ENCODE measurements around the gene TEX51.

The TEX51 gene
- 0 to 0.06 (median 0) reads per million in 18 experiments for total RNA-seq

DNA sequence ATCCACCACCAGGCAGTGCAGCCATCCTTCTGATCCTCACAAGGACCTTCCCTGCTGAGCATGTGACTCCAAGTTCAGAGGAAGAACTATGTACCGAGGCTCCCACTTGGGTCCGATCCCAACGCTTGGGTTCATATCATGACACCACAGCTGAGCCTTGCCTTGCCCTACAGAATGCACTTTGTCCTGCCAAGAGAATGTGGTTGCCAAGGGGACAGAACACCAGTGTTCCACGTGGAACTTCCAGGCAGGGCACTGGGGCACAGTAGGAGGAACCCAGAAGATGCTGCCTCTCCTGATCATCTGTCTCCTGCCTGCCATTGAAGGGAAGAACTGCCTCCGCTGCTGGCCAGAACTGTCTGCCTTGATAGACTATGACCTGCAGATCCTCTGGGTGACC, at the start of gene TEX51:
Gene TEX51, plus strand, starts transcription at position 255 of the 400 bp plus-strand sequence. Its CDS starts 29 bp downstream, at position 284.
- DNase-seq = no peak

- no peak for DNase-seq
Observed at GRCh38 chr2:126849054-126849453, 49.6 kb upstream of the TEX51 start.

GRCh38 chr2:126849486-126849885, 49.2 kb upstream of the TEX51 start:
- no peak for DNase-seq

- no peak for DNase-seq
Observed at GRCh38 chr2:126849991-126850535, 48.6 kb upstream of the TEX51 start.

- DNase-seq = no peak
Observed at GRCh38 chr2:126850940-126851339, 47.8 kb upstream of the TEX51 start.

DNA sequence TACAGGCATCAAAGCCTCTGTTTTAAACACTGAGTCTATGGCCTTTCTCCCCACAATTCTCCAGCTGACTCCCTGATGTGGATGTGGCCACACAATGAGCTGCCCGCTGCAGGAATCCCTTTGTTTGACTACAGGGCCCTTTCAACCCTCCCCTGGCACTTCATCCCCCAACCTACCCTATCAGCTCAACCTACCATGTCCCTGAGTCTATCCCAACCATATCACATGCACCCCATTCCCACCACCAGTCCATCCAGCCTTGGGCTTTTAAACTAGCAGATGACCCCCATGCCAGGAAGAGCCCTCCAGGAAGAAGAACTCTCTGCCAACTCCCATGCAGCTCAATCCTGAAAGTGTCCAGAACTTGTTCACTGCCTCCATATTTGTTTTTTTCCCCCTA, 46.9 kb upstream of the TEX51 start:
- no peak for DNase-seq

- no peak for DNase-seq
Observed at GRCh38 chr2:126852361-126852760, 46.3 kb upstream of the TEX51 start.

DNA sequence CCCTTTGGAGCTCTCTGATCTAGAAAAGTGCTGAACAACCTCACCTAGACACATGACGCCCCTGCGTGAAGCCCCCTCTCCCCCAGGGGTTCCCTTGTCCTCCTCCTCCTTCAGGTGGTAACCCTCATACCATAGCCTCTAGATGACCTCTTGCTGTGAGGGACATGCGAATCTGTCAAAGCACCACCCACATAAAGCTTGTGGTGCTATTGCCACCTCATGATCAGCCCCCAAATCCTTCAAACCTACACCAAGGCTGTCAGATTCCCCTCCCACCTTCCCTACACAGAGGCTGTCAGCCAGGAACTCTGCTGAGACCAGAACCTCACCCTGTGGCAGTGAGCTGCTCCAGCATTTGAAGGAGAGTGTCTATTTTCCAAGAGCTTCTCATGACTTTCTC, 43.1 kb upstream of the TEX51 start:
- no peak for DNase-seq

- DNase-seq = no peak
Observed at GRCh38 chr2:126856403-126856802, 42.3 kb upstream of the TEX51 start.

- DNase-seq = no peak
Observed at GRCh38 chr2:126857502-126857901, 41.2 kb upstream of the TEX51 start.

GRCh38 chr2:126858013-126858412, 40.7 kb upstream of the TEX51 start:
- DNase-seq = no peak

- no peak for DNase-seq
Observed at GRCh38 chr2:126858436-126858835, 40.3 kb upstream of the TEX51 start.

GRCh38 chr2:126858991-126859390, 39.7 kb upstream of the TEX51 start:
- no peak for DNase-seq

- DNase-seq = no peak
Observed at GRCh38 chr2:126859631-126860030, 39.1 kb upstream of the TEX51 start.

GRCh38 chr2:126860385-126860784, 38.3 kb upstream of the TEX51 start:
- DNase-seq = no peak

DNA sequence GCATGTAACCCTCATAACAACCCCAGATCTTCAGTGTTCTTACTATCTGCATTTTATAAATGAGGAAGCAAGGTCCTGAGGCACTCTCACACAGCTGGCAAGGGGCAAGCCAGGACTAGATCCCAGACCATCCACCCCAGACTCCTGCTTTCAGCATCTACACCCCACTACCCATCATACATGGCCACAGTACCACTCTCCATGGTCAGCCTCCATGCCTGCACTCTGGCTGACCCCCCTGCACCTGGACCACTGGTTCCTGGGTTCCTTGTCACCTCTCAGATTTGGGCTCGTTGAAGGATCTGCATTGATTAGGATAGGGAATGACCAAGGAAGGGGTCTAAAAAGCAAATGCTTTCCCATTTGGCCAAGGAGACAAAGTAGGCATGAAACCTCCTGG, 36.0 kb upstream of the TEX51 start:
- no peak for DNase-seq

DNA sequence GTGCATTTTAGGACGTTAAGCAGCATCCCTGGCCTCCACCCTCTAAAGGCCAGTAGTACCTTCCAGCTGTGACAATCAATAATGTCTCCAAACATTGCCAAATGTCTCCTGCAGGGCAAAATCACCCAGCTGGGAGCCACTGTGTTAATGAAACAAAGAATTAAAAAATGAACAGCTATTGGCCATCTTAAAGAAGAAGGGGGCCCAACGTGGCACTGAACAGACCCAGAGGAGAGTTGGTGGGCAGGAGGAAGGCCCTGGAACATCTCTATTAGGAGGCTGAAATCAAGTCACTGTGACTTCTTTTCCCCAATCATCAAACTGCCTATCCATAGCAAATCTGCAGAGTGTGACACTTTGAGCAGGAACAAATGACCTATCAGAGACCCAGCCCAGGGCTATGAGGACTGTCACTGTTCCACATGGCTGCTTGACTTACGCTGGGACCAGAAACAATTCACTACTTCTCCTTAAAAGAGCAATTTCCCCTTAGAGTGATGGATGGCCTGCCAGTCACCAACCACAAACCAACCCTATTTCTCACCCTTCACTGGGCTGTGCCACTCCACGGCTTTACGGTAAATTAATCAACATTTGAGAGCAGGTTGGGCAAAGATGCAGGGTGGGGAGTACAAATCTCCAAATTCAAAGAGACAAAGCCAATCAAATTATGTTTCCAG, 35.2 kb upstream of the TEX51 start:
- DNase-seq = no peak

DNA sequence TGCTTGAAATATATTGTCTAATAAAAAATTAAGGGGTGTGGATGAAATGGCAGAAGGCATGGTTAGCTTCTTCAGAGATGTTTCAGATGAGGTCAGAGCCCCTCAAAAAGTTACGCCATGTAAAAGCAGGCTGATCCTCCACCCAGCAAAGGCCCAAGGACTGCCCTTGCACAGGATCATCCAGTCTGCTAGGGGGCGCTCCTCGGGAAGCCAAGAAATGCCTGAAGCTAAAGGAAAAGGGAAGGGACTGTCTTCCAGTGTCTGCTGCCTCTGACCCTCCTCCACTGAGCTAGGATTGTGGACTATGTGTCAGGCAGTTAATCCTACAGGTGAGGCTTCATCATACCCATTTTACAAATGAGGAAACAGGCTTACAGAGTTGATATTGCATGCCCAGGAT, 33.8 kb upstream of the TEX51 start:
- DNase-seq = no peak

- no peak for DNase-seq
Observed at GRCh38 chr2:126866451-126866850, 32.2 kb upstream of the TEX51 start.

DNA sequence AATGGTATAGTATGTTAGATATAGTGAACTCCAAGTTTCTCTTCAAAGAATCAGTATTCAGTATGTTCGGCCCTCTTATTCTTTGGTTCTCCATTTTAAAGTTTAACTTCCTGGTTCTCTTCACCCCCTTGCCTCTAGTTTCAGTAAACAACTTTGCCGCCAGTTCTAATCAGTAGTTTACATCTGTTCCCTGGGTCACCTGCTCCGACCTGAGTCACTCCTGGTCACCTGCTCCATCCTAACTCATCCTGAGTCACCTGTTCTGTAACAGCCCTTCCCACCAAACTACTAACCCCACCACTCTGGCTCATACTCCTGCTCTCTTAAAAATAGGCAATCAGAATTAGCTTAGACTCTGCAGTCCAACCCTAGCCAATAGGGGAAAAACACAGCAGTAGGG, 23.7 kb upstream of the TEX51 start:
- DNase-seq = no peak

GRCh38 chr2:126876631-126877030, 22.1 kb upstream of the TEX51 start:
- DNase-seq = no peak

DNA sequence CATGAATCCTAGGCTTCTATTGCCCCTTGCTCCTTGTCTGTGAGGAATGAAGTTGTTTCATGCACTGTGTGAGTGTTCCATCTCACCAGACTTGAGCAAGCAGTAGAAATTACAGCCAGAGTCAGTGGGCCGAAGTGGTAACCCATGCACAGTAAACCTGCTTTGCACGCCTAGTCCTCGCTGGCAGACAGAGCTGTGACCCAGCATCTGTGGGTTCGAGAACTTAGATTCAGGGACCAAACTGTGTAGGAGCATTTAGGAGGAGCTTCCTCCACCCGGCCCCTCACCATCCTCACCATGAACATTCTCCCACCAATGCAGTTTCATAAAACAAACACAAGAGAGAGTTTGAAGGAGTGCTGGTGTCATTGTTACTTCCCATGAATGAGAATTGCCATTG, 21.6 kb upstream of the TEX51 start:
- no peak for DNase-seq

DNA sequence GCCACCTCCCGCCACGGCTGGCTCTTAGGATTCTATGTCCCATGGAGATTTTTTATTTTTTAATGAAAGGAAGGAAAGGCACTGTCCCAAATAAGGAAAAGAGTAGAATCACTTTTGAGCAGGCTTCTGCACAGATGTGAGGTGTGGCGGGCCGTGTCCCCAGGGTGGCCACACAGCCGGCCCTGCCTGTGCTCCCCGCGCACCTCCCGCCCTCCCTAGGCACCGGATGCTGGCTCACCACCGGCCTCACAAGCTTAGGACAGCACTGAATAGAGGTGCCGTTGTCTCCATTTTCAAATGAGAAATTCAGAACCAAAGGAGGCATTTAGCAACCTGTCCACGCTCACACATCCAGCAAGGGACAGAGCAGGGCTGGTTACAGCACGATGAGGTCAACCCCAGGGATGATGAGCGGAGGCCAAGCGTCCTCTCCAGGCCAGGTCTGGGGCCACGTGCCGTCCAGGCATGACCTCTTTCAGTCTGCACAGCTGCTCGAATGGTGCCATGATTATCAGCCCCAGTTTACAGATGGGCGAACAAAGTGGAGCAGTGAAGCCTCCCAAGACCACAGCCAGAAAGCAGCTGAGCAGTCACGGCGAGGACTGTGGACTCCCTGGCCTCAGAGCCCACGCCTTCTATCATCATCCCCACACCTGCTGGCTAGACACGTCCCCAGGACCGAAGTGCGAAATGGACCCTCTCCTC, 20.7 kb upstream of the TEX51 start:
- no peak for DNase-seq

GRCh38 chr2:126878601-126879000, 20.1 kb upstream of the TEX51 start:
- DNase-seq = no peak

All from inflammatory macrophage (primary cell).